Stimulated activated CD8-positive, alpha-beta memory T cell treated with anti-CD3 and anti-CD28 coated beads, Interleukin-2, amount 100 ng/mL, for 48 hours (primary cell): ENCODE data around the gene CHRNA7.
A peak's percentile ranks its signal among the peaks of the same experiment; 100 is the strongest.

Experiments
- DNase-seq, 2 donors: peaks; one replicate each; pipeline ENCODE4 v3.0.0-alpha.2; 2020; ENCODE audit warnings: low read depth in 2 of 2

The CHRNA7 gene

GRCh38 chr15:32029862-32030781 is at the start of gene CHRNA7:
Gene CHRNA7 (plus strand): TSS chr15:32030515. CDS start chr15:32030595, 80 bp downstream.
- peak; percentile 15 to 24 for DNase-seq

GRCh38 chr15:31985607-31986006 is 44.7 kb upstream of the CHRNA7 start:
- DNase-seq: no peak

GRCh38 chr15:31993062-31993461 is 37.3 kb upstream of the CHRNA7 start:
- DNase-seq: no peak

- DNase-seq: no peak
These were observed 32.6 kb upstream of the CHRNA7 start for GRCh38 chr15:31997711-31998110.

- DNase-seq: no peak
These were observed 26.8 kb upstream of the CHRNA7 start for GRCh38 chr15:32003558-32003957.

- no peak for DNase-seq
These were observed 26.1 kb upstream of the CHRNA7 start for GRCh38 chr15:32004249-32004648.

GRCh38 chr15:32007355-32007960 is 22.9 kb upstream of the CHRNA7 start:
- DNase-seq: no peak

GRCh38 chr15:32014953-32015352 is 15.4 kb upstream of the CHRNA7 start:
- DNase-seq: no peak

GRCh38 chr15:32020156-32020555 is 10.2 kb upstream of the CHRNA7 start:
- no peak for DNase-seq

GRCh38 chr15:32028921-32029320 is 1.4 kb upstream of the CHRNA7 start:
- no peak for DNase-seq

GRCh38 chr15:32029409-32029861 is 880 bp upstream of the CHRNA7 start:
- no peak for DNase-seq

- DNase-seq: no peak
These were observed 480 bp downstream of the CHRNA7 start for GRCh38 chr15:32030795-32031194.

- no peak for DNase-seq
These were observed 3.0 kb downstream of the CHRNA7 start for GRCh38 chr15:32033186-32033890.

GRCh38 chr15:32034106-32034505 is 3.8 kb downstream of the CHRNA7 start:
- DNase-seq: no peak

- no peak for DNase-seq
These were observed 5.0 kb downstream of the CHRNA7 start for GRCh38 chr15:32035285-32035684.

GRCh38 chr15:32036971-32037370 is 6.7 kb downstream of the CHRNA7 start:
- DNase-seq: no peak

- no peak for DNase-seq
These were observed 11.0 kb downstream of the CHRNA7 start for GRCh38 chr15:32041294-32041693.

GRCh38 chr15:32042269-32042972 is 12.1 kb downstream of the CHRNA7 start:
- DNase-seq: no peak

GRCh38 chr15:32053719-32054118 is 23.4 kb downstream of the CHRNA7 start:
- no peak for DNase-seq

GRCh38 chr15:32057876-32058425 is 27.6 kb downstream of the CHRNA7 start:
- DNase-seq: no peak

- DNase-seq: no peak
These were observed 30.4 kb downstream of the CHRNA7 start for GRCh38 chr15:32060706-32061105.
